HFF-Myc (cell line): Measurements from ENCODE around the gene PTPRN2.

ENCODE experiments used
- DNase-seq: peaks from one replicate; pipeline ENCODE4 v3.0.0-alpha.2; 2011; ENCODE audit warnings: low read depth; ENCODE audit errors: extremely low read depth
- H3K4me3 ChIP-seq: replicated peaks from 2 replicates; pipeline ENCODE4 v1.5.1; 2011; ENCODE audit warnings: low read depth, mild to moderate bottlenecking, control low read depth, low read length
- CTCF ChIP-seq: IDR thresholded peaks from 2 replicates; pipeline ENCODE4 v1.5.1; 2012; ENCODE audit warnings: mild to moderate bottlenecking, low read depth, low read length, control low read depth; ENCODE audit errors: missing control alignments

PTPRN2 gene

GRCh38 chr7:157522954-157523353 is 1064.7 kb downstream of the PTPRN2 start:
- no peak for TF ChIP-seq CTCF
- no peak for DNase-seq
- no peak overlapping the region for H3K4me3 ChIP-seq

GRCh38 chr7:157522189-157522588 is 1065.4 kb downstream of the PTPRN2 start:
- no peak for TF ChIP-seq CTCF
- H3K4me3 ChIP-seq = no peak overlapping the region
- no peak for DNase-seq

DNA sequence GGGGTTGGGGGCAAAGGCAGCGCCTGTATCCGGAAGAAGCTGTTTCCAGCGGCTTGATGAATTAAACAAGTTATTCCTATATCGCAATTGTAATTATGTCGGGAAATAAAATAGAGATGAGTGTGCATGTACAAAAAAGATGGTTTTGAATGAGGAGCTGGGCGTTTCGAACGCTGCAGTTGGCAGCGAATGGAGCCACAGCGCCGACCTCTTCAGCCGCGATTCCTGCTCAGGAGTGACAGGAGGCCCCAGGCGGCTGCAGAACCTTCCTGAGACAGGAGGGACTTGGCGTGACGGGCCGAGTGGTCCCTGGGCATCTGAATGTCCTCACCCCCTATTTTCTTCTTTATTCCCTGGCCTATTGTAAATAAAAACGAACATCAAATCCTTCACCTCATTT is 1065.9 kb downstream of the PTPRN2 start:
- no peak for DNase-seq
- H3K4me3 ChIP-seq = no peak overlapping the region
- no peak for TF ChIP-seq CTCF

GRCh38 chr7:157521061-157521731 is 1066.4 kb downstream of the PTPRN2 start:
- DNase-seq = no peak
- TF ChIP-seq CTCF = no peak
- no peak overlapping the region for H3K4me3 ChIP-seq

DNA sequence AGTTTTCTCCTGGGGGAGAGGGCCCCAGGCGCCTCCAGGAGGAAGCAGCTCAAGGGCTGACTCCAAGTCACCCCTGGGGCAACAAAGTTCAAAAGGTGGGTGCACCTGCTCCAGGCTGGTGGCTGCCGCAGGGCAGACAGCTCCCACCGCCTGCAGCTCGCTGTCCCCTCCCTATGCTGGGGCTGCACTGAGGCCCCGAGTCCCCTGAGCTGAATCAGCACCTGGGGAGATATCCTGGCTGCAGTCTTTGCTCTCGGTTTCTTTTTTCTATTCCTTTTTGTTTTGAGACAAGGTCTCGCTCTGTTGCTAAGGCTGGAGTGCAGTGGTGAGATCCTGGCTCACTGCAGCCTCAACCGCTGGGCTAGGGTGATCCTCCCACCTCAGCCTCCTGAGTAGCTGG is 1067.4 kb downstream of the PTPRN2 start:
- TF ChIP-seq CTCF = no peak
- DNase-seq = no peak
- H3K4me3 ChIP-seq = no peak overlapping the region

DNA sequence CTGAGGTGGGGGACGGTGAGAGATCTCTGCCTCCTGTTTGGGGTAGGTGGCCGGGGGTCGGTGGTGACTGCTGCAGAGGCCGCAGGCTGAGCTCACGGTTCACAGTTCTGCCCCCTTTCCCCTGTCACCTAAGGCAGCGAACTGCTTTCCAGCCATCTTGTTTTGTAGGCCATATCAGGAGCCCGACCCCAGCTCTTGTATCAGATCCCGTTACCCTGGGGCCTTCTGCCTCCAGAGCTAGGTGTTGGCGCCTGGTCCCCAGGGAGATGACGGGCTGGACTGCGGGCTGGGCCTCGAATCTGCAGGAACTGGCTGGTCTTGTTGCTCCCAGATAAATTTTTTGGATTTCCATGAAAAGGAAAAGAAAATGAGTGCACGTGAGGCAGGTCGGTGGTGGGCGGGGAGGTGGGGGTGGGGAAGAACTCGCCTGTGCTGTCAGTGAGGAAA is 1067.8 kb downstream of the PTPRN2 start:
- no peak for DNase-seq

More for the DNA sequence above, 1067.8 kb downstream of the PTPRN2 start:
- no peak for TF ChIP-seq CTCF
- H3K4me3 ChIP-seq = no peak overlapping the region
